HG02870 (cell line): ENCODE data around the gene GJD3.

ENCODE experiments used
- ATAC-seq: cut with Tn5 transposase; IDR thresholded peaks from one replicate; pipeline ENCODE4 v1.9.1; 2021; ENCODE audit warnings: mild to moderate bottlenecking, moderate library complexity; ENCODE audit not compliant: unreplicated experiment

The GJD3 gene

GRCh38 chr17:40313668-40314583, 50.6 kb downstream of the GJD3 start:
- no peak for ATAC-seq
